ENCODE results near the gene SPG7. TPM values are rescaled to one million over a fixed set of nuclear protein-coding genes. Genes with fewer than 3 reads are reported as not detected.

SPG7 gene
- total RNA-seq, 1 experiment from 2014 or later, result 82.4 TPM

- Mint-ChIP-seq H3K4me3 (ENCODE audit: unreplicated experiment) (no peak overlapping the region), H3K9me3 (ENCODE audit: unreplicated experiment) (no peaks in the 10 kb centered on the region), H3K36me3 (ENCODE audit: insufficient read depth, unreplicated experiment) (peaks cover 55% of the 10 kb centered on the region), H3K4me1 (ENCODE audit: insufficient read depth, unreplicated experiment) (no peaks in the 10 kb centered on the region), H3K27ac (ENCODE audit: low read depth, unreplicated experiment) (no peak overlapping the region), H3K27me3 (ENCODE audit: insufficient read depth, unreplicated experiment) (no peaks in the 10 kb centered on the region)
- no peak for TF ChIP-seq CTCF (IDR thresholded peaks at IDR 0.05; ENCODE audit: unreplicated experiment)
- intact Hi-C loops (cut with micrococcal nuclease), result no loop called here
- CTCF ChIA-PET, result no interaction called here
- BruUV-seq (replicated peaks), result no TSS peak
- no peak for DNase-seq (ENCODE audit: unreplicated experiment)
- POLR2A ChIA-PET, result no interaction called here
These were observed 45.5 kb downstream of the SPG7 start for GRCh38 chr16:89553733-89554132.

- DNase-seq (ENCODE audit: unreplicated experiment), result no peak
- Mint-ChIP-seq H3K27ac (ENCODE audit: low read depth, unreplicated experiment) (no peak overlapping the region), H3K36me3 (ENCODE audit: insufficient read depth, unreplicated experiment) (peaks cover 49% of the 10 kb centered on the region), H3K27me3 (ENCODE audit: insufficient read depth, unreplicated experiment) (no peaks in the 10 kb centered on the region), H3K9me3 (ENCODE audit: unreplicated experiment) (no peaks in the 10 kb centered on the region), H3K4me3 (ENCODE audit: unreplicated experiment) (no peak overlapping the region), H3K4me1 (ENCODE audit: insufficient read depth, unreplicated experiment) (peaks cover 3% of the 10 kb centered on the region)
- no peak for TF ChIP-seq CTCF (IDR thresholded peaks at IDR 0.05; ENCODE audit: unreplicated experiment)
- CTCF ChIA-PET, result no interaction called here
- BruUV-seq (replicated peaks), result no TSS peak
- intact Hi-C loops (cut with micrococcal nuclease), result no loop called here
- POLR2A ChIA-PET, result interaction anchor here (0.9 kb wide), 1 partner anchor 265 kb away, joined by 3 read pairs; no protein-coding TSS in a partner anchor
These were observed 46.1 kb downstream of the SPG7 start for GRCh38 chr16:89554343-89554742.

- Mint-ChIP-seq H3K4me1 (ENCODE audit: insufficient read depth, unreplicated experiment) (peaks cover 8% of the 10 kb centered on the region), H3K4me3 (ENCODE audit: unreplicated experiment) (no peak overlapping the region), H3K27me3 (ENCODE audit: insufficient read depth, unreplicated experiment) (no peaks in the 10 kb centered on the region), H3K27ac (ENCODE audit: low read depth, unreplicated experiment) (no peak overlapping the region), H3K36me3 (ENCODE audit: insufficient read depth, unreplicated experiment) (peaks cover 42% of the 10 kb centered on the region), H3K9me3 (ENCODE audit: unreplicated experiment) (no peaks in the 10 kb centered on the region)
- TF ChIP-seq CTCF (IDR thresholded peaks at IDR 0.05; ENCODE audit: unreplicated experiment), result no peak
- ChIA-PET POLR2A (interaction anchor here (0.9 kb wide), 1 partner anchor 266 kb away, joined by 3 read pairs; no protein-coding TSS in a partner anchor), CTCF (interaction anchor here (0.5 to 0.9 kb wide), 2 partner anchors 14 to 315 kb away, joined by 3 read pairs; no protein-coding TSS in a partner anchor)
- BruUV-seq (replicated peaks), result no TSS peak
- intact Hi-C loops (cut with micrococcal nuclease), result no loop called here
- DNase-seq (ENCODE audit: unreplicated experiment), result no peak
These were observed 47.1 kb downstream of the SPG7 start for GRCh38 chr16:89555265-89555664.

GRCh38 chr16:89555780-89556179 is 47.6 kb downstream of the SPG7 start:
- Mint-ChIP-seq H3K4me1 (ENCODE audit: insufficient read depth, unreplicated experiment) (peaks cover 8% of the 10 kb centered on the region), H3K36me3 (ENCODE audit: insufficient read depth, unreplicated experiment) (peaks cover 47% of the 10 kb centered on the region), H3K9me3 (ENCODE audit: unreplicated experiment) (no peaks in the 10 kb centered on the region), H3K4me3 (ENCODE audit: unreplicated experiment) (no peak overlapping the region), H3K27me3 (ENCODE audit: insufficient read depth, unreplicated experiment) (no peaks in the 10 kb centered on the region), H3K27ac (ENCODE audit: low read depth, unreplicated experiment) (no peak overlapping the region)
- ChIA-PET CTCF (interaction anchor here (0.5 to 0.9 kb wide), 3 partner anchors 15 to 315 kb away, joined by 3 read pairs; no protein-coding TSS in a partner anchor), POLR2A (interaction anchor here (0.7 kb wide), 1 partner anchor 211 kb away, joined by 3 read pairs; no protein-coding TSS in a partner anchor)
- no peak for DNase-seq (ENCODE audit: unreplicated experiment)
- intact Hi-C loops (cut with micrococcal nuclease), result no loop called here
- TF ChIP-seq CTCF (IDR thresholded peaks at IDR 0.05; ENCODE audit: unreplicated experiment), result no peak
- BruUV-seq (replicated peaks), result no TSS peak
